Hepatocyte (in vitro differentiated cells): ENCODE data around the gene MAGI1. TPM values are rescaled to one million over a fixed set of nuclear protein-coding genes. Genes with fewer than 3 reads are reported as not detected.

Experiments
- DNase-seq: peaks from one replicate; pipeline ENCODE4 v3.0.0-alpha.2; 2016; ENCODE audit warnings: low spot score
- H2AFZ ChIP-seq: fragments of 200-600 bp; sonication (generic); 2 replicates; pipeline ENCODE4 v1.6.0; 2016; ENCODE audit warnings: antibody characterized with exemption, mild to moderate bottlenecking
- H3K27ac ChIP-seq: fragments of 200-600 bp; sonication (generic); 2 replicates; pipeline ENCODE4 v1.5.1; 2016; ENCODE audit warnings: mild to moderate bottlenecking
- H3K27me3 ChIP-seq: fragments of 200-600 bp; sonication (generic); 2 replicates; pipeline ENCODE4 v1.6.1; 2016
- H3K36me3 ChIP-seq: fragments of 200-600 bp; sonication (generic); replicated peaks from 2 replicates; pipeline ENCODE4 v1.5.1; 2016; ENCODE audit warnings: low read depth; ENCODE audit not compliant: insufficient read depth
- H3K4me1 ChIP-seq: fragments of 200-600 bp; sonication (generic); 2 replicates; pipeline ENCODE4 v1.5.1; 2016; ENCODE audit warnings: mild to moderate bottlenecking, moderate library complexity; ENCODE audit not compliant: insufficient read depth
- H3K4me2 ChIP-seq: fragments of 200-600 bp; sonication (generic); 2 replicates; pipeline ENCODE4 v1.6.0; 2016
- H3K4me3 ChIP-seq: fragments of 200-600 bp; sonication (generic); 2 replicates; pipeline ENCODE4 v1.5.1; 2016; ENCODE audit warnings: mild to moderate bottlenecking
- H3K79me2 ChIP-seq: fragments of 200-600 bp; sonication (generic); 2 replicates; pipeline ENCODE4 v1.6.0; 2017; ENCODE audit warnings: mild to moderate bottlenecking
- H3K9me2 ChIP-seq: fragments of 200-600 bp; sonication (generic); replicated peaks from 2 replicates; pipeline ENCODE4 v1.6.0; 2017; ENCODE audit warnings: mild to moderate bottlenecking; ENCODE audit not compliant: insufficient read depth
- H3K9me3 ChIP-seq: fragments of 200-600 bp; sonication (generic); 2 replicates; pipeline ENCODE4 v1.5.1; 2016; ENCODE audit warnings: low read depth, mild to moderate bottlenecking
- H4K20me1 ChIP-seq: fragments of 200-600 bp; sonication (generic); 2 replicates; pipeline ENCODE4 v1.6.0; 2016; ENCODE audit warnings: mild to moderate bottlenecking; ENCODE audit not compliant: insufficient read depth, poor library complexity, severe bottlenecking
- EZH2 ChIP-seq: fragments of 200-600 bp; sonication (generic); IDR thresholded peaks from 2 replicates; pipeline ENCODE4 v1.6.1; 2016; ENCODE audit warnings: antibody characterized with exemption, mild to moderate bottlenecking, borderline replicate concordance
- EZH2phosphoT487 ChIP-seq: fragments of 200-600 bp; sonication (generic); IDR thresholded peaks from one replicate; pipeline ENCODE4 v1.6.1; 2018; ENCODE audit warnings: antibody characterized with exemption, mild to moderate bottlenecking, low read depth, moderate library complexity; ENCODE audit not compliant: unreplicated experiment, severe bottlenecking
- WGBS: methylation state at CpG from one replicate; pipeline ENCODE4 v1.1.6; 2016; ENCODE audit warnings: low lambda C conversion rate; ENCODE audit errors: missing lambda C conversion rate; 5-methylcytosine and 5-hydroxymethylcytosine counted together
- polyA plus RNA-seq: library from polyadenylated mRNA; unstranded; fragments of >200 nt; fragmentation: Nextera tagmentation; extraction: Ambion mirVana; gene quantifications from 2 replicates; pipeline ENCODE4 v1.2.1, GENCODE V29; 2016
- total RNA-seq: library from RNA; depleted of rRNA; stranded (reverse); fragments of >200 nt; gene quantifications from 2 replicates; pipeline ENCODE4 v1.2.3, GENCODE V29; 2014
- TF ChIP-seq, protein P1 (sequence below): fragments of 200-600 bp; sonication (generic); IDR thresholded peaks from 2 replicates; pipeline ENCODE4 v1.5.1; 2016; ENCODE audit warnings: antibody characterized with exemption, mild to moderate bottlenecking; ENCODE audit not compliant: poor library complexity

MAGI1 gene
- total and polyA plus RNA-seq, 2 experiments from 2014 or later, result 26.2 to 43.5 TPM

DNA sequence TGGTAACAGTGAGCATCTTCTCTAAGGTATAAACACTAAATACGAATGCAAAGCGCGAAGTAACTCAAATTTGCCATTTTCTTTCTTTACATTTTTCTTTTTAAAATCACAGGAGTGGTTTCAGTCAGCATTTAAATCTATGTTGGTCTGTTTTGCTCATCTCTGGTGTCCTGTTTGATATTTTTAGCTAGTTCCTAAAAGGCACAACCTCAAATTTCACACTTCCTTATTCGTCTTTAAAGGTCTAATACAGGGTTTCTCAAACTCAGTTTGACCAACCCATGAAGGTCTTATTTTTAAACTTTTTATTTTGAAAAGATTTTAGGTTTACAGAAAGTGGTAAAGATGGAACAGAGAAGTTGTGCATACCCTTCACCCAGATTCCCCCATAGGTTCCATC is 201.1 kb downstream of the MAGI1 start:
- Histone ChIP-seq H4K20me1 (no peaks in the 10 kb centered on the region), H3K4me1 (no peaks in the 10 kb centered on the region), H2AFZ (no peak overlapping the region), H3K27ac (no peak overlapping the region), H3K36me3 (no peaks in the 10 kb centered on the region), H3K9me3 (no peaks in the 10 kb centered on the region), H3K27me3 (no peaks in the 10 kb centered on the region), H3K79me2 (peaks cover 24% of the 10 kb centered on the region), H3K4me3 (no peak overlapping the region), H3K4me2 (no peak overlapping the region), H3K9me2 (no peaks in the 10 kb centered on the region)
- no peak for DNase-seq
- TF ChIP-seq EZH2, result no peak
- 83% methylated on average over 4 of the region's 4 CpGs for WGBS

DNA sequence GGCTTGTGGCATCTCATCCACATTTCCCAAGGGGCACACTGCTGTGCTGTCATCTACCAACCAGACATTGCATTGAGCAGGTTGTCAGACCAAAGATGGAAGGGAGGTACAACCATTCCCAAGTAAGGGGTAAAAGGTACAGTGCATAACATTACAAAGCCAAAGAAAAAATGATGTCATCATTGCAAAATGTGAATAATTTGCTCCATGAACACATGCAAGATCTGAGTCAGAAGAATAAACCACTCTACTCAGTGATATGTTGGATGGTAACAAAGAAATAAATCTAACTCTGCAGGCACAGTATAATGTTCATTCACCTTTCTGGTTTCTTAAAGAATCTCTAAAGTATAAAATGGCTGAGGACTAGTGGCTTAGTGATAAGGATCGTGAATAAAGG is 202.7 kb downstream of the MAGI1 start:
- Histone ChIP-seq H3K36me3 (no peaks in the 10 kb centered on the region), H3K27ac (no peak overlapping the region), H3K4me1 (peaks cover 10% of the 10 kb centered on the region), H4K20me1 (no peaks in the 10 kb centered on the region), H3K79me2 (peaks cover 27% of the 10 kb centered on the region), H3K4me2 (no peak overlapping the region), H3K9me2 (no peaks in the 10 kb centered on the region), H2AFZ (no peak overlapping the region), H3K9me3 (no peaks in the 10 kb centered on the region), H3K4me3 (no peak overlapping the region), H3K27me3 (no peaks in the 10 kb centered on the region)
- no peak for TF ChIP-seq EZH2
- no peak for TF ChIP-seq EZH2phosphoT487
- TF ChIP-seq, protein P1, sequence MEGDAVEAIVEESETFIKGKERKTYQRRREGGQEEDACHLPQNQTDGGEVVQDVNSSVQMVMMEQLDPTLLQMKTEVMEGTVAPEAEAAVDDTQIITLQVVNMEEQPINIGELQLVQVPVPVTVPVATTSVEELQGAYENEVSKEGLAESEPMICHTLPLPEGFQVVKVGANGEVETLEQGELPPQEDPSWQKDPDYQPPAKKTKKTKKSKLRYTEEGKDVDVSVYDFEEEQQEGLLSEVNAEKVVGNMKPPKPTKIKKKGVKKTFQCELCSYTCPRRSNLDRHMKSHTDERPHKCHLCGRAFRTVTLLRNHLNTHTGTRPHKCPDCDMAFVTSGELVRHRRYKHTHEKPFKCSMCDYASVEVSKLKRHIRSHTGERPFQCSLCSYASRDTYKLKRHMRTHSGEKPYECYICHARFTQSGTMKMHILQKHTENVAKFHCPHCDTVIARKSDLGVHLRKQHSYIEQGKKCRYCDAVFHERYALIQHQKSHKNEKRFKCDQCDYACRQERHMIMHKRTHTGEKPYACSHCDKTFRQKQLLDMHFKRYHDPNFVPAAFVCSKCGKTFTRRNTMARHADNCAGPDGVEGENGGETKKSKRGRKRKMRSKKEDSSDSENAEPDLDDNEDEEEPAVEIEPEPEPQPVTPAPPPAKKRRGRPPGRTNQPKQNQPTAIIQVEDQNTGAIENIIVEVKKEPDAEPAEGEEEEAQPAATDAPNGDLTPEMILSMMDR, result no peak
- WGBS, result 94% methylated on average over 1 of the region's 1 CpG
- no peak for DNase-seq

DNA sequence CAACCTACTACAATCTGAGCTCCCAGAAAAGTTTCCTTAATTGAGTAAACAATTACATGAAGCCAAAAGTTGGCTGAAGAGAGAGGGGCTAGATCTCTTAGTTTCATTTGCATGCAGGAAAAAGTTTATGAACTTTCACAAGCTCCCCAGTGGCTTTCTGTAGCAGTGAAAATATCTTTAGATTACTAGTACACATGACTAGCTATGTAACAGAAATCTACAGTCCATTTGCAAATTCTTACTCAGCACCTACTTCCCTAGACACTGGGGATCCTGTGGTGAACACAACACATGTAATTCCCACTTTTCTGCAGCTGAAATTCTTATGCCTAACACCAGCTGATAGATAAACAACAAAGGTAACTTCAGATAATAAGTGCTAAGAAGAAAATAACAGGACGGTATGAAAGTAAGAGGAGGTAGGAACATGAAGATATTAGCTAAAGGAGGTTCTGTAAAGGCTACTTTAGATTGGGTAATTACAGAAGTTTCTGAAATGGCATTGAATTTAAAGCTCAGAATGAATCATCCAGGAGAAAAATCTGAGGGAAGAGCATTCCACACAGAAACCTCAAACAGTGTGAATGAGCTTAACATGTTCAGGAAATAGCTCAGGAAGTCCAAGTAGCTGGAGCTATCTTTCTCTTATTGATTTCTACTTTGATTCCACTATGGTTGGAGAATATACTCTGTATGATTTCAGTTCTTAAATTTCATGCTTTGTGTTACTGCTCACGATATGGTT is 204.8 kb downstream of the MAGI1 start:
- H3K4me2 ChIP-seq, result no peak overlapping the region
- H3K27ac ChIP-seq, result peak overlapping the region; percentile 30
- H4K20me1 ChIP-seq, result no peaks in the 10 kb centered on the region
- WGBS, result 56% methylated on average over 2 of the region's 2 CpGs
- H3K9me3 ChIP-seq, result no peaks in the 10 kb centered on the region
- H3K4me3 ChIP-seq, result no peak overlapping the region
- H3K4me1 ChIP-seq, result peaks cover 13% of the 10 kb centered on the region
- DNase-seq, result no peak
- H3K36me3 ChIP-seq, result no peaks in the 10 kb centered on the region
- TF ChIP-seq, protein P1, result no peak
- TF ChIP-seq EZH2phosphoT487 (no peak), EZH2 (no peak)
- no peak overlapping the region for H2AFZ ChIP-seq
- no peaks in the 10 kb centered on the region for H3K27me3 ChIP-seq
- peaks cover 45% of the 10 kb centered on the region for H3K79me2 ChIP-seq
- H3K9me2 ChIP-seq, result no peaks in the 10 kb centered on the region

DNA sequence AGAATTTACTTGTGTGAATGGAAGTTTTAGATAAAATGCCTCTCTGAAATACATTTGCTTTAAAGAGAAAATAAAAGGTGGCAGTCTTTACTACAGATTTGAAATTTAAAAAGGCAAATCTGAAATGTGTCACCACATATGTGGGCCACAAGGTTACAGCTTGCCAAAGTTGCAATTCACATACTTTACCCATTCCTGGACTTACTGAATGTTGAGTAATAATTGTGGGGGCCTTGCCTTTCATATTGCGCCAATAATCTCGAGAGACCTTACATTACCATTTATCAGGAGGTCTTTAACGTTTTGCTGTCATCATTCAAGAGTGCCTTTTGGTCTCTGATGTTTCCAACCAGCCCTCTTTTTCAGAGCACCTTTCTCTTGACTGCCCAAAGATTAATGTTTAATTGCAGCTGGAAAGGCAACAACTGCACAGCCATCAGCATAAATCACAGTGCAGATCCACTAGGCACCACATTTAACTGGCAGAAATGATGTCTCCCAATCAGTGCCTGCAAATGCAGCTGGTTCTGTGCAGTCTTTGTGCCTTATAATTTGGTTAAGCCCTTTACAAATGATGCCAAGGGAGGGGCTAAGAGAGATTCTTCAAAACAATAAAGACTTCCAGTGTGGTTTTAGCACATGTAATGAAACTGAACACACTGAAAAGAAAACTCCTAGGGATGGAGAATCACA is 206.8 kb downstream of the MAGI1 start:
- H3K9me2 ChIP-seq, result no peaks in the 10 kb centered on the region
- H3K79me2 ChIP-seq, result peaks cover 60% of the 10 kb centered on the region
- H3K4me1 ChIP-seq, result peaks cover 13% of the 10 kb centered on the region
- no peaks in the 10 kb centered on the region for H3K9me3 ChIP-seq
- H2AFZ ChIP-seq, result no peak overlapping the region
- TF ChIP-seq, protein P1, result no peak
- no peak for TF ChIP-seq EZH2phosphoT487
- TF ChIP-seq EZH2, result no peak
- no peaks in the 10 kb centered on the region for H4K20me1 ChIP-seq
- H3K27me3 ChIP-seq, result no peaks in the 10 kb centered on the region
- peak overlapping the region; percentile 9 for H3K27ac ChIP-seq
- no peaks in the 10 kb centered on the region for H3K36me3 ChIP-seq
- WGBS, result 59% methylated on average over 3 of the region's 3 CpGs
- H3K4me3 ChIP-seq, result no peak overlapping the region
- no peak for DNase-seq
- H3K4me2 ChIP-seq, result peak overlapping the region; percentile 12
